Heart left ventricle (tissue), 16 donors: ENCODE measurements around the gene ADAM15. TPM values are rescaled to one million over a fixed set of nuclear protein-coding genes. Genes with fewer than 3 reads are reported as not detected.
A peak's percentile ranks its signal among the peaks of the same experiment; 100 is the strongest.

ENCODE experiments used
- ATAC-seq, 4 donors: fragments of 200-7000 bp; cut with Tn5 transposase; one replicate each; pipeline ENCODE4 v1.9.1; 2020 to 2022; ENCODE audit warnings: moderate library complexity in 4 of 4, mild to moderate bottlenecking in 3 of 4, moderate number of reproducible peaks in 1 of 4
- DNase-seq, 5 donors: peaks; one replicate each; pipeline ENCODE4 v3.0.0-alpha.2; 2020
- H3K27ac ChIP-seq, 12 donors: fragments of 200-600 bp; sonication (generic) in 4 of 12; one replicate each; pipeline versions ENCODE4 v1.5.0 to v1.8.0; 2016 to 2022; ENCODE audit warnings: mild to moderate bottlenecking in 2 of 12
- H3K27me3 ChIP-seq, 9 donors: fragments of 200-600 bp; sonication (generic) in 2 of 9; one replicate each; pipeline versions ENCODE4 v1.5.1 to v1.8.0; 2016 to 2022; ENCODE audit warnings: mild to moderate bottlenecking in 3 of 9
- H3K36me3 ChIP-seq, 9 donors: fragments of 200-600 bp; sonication (generic) in 2 of 9; one replicate each; pipeline versions ENCODE4 v1.5.0 to v1.8.0; 2018 to 2022; ENCODE audit warnings: mild to moderate bottlenecking in 2 of 9
- H3K4me1 ChIP-seq, 12 donors: fragments of 200-600 bp; sonication (generic) in 4 of 12; one replicate each; pipeline versions ENCODE4 v1.5.0 to v1.8.0; 2016 to 2022; ENCODE audit warnings: mild to moderate bottlenecking in 3 of 12
- H3K4me3 ChIP-seq, 12 donors: fragments of 200-600 bp; sonication (generic) in 4 of 12; one replicate each; pipeline versions ENCODE4 v1.5.0 to v1.8.0; 2017 to 2022; ENCODE audit warnings: mild to moderate bottlenecking in 9 of 12, moderate library complexity in 4 of 12
- H3K9me3 ChIP-seq, 12 donors: fragments of 200-600 bp; sonication (generic) in 4 of 12; one replicate each; pipeline versions ENCODE4 v1.5.0 to v1.8.0; 2016 to 2022; ENCODE audit warnings: mild to moderate bottlenecking in 1 of 12
- CTCF ChIP-seq, 12 donors: fragments of 200-600 bp; sonication (generic) in 4 of 12; IDR thresholded peaks; one replicate each; pipeline versions ENCODE4 v1.5.0 to v1.8.0; 2018 to 2022; ENCODE audit warnings: antibody characterized with exemption in 12 of 12, mild to moderate bottlenecking in 5 of 12
- POLR2A ChIP-seq, 2 donors: fragments of 450-650 bp; IDR thresholded peaks; one replicate each; pipeline ENCODE4 v1.6.1; 2017; ENCODE audit warnings: antibody characterized with exemption in 2 of 2, mild to moderate bottlenecking in 2 of 2, moderate library complexity in 2 of 2
- WGBS, 4 donors: extraction: QIAGEN DNeasy Blood & Tissue Kit in 2 of 4; methylation state at CpG; one replicate each; pipeline versions ENCODE4 v1.1.5 to v1.1.7; 2013 to 2018; 5-methylcytosine and 5-hydroxymethylcytosine counted together
- intact Hi-C, 10 donors: fragments of 100-400 bp; cut with DNase I; formaldehyde crosslinking; loops; one replicate each; pipeline versions ENCODE4 v1.11.1 to v1.14.2; 2022
- polyA plus RNA-seq, 2 donors: library from polyadenylated mRNA; stranded (reverse); fragments of 200-250 nt; gene quantifications; one replicate each; pipeline ENCODE4 v1.2.3, GENCODE V29; 2013
- total RNA-seq, 9 donors: library from RNA; depleted of rRNA in 2 of 9; stranded (reverse); fragments of >200 nt in 2 of 9; fragmentation: NEBNext Ultra II Directional in 3 of 9; extraction: Animal tissue kit (Norgen Biotek cat#: 25700) in 3 of 9; gene quantifications; one replicate each; pipeline versions ENCODE4 v1.1.0 to v1.2.4, GENCODE V29; 2016 to 2023
- donor health status: ischemic (EF 13 %, LVEDD 7.1; RV severe dilation, severe dysfunction).
- donor health status: healthy with polysubstance abuse.
- donor health status: DM: no; HTN: yes; CAD: no.
- donor health status: DM: no; HTN: no; CAD: no.
- donor health status: ischemic (EF 25% LVEDD 6.9; RV normal size, moderate dysfunction).
- donor health status: ischemic (EF 25% LVEDD 5.7; RV mildly dilated, moderate dysfunction).
- donor health status: healthy.
- donor health status: DM: yes; HTN: yes; CAD: no.
- donor health status: ischemic (EF 35%, LVEDD 5.7; RV mildly dilated, moderate dysfunction).
- donor health status: nonischemic (EF 11% LVEDD 7.7; RV severe dilation, severe dysfunction).
- donor health status: DM: yes; HTN: yes; CAD: no.
- donor health status: PGD.
- donor health status: ischemic (EF 29% LVEDD 5.4; RV normal size, mild dysfunction).
- donor health status: nonischemic (EF 23%, LVEDD 6.1; RV moderate dilation, normal function).

ADAM15 gene
- total and polyA plus RNA-seq, 11 donors, result 55.8 to 199 (median 84.2) TPM

DNA sequence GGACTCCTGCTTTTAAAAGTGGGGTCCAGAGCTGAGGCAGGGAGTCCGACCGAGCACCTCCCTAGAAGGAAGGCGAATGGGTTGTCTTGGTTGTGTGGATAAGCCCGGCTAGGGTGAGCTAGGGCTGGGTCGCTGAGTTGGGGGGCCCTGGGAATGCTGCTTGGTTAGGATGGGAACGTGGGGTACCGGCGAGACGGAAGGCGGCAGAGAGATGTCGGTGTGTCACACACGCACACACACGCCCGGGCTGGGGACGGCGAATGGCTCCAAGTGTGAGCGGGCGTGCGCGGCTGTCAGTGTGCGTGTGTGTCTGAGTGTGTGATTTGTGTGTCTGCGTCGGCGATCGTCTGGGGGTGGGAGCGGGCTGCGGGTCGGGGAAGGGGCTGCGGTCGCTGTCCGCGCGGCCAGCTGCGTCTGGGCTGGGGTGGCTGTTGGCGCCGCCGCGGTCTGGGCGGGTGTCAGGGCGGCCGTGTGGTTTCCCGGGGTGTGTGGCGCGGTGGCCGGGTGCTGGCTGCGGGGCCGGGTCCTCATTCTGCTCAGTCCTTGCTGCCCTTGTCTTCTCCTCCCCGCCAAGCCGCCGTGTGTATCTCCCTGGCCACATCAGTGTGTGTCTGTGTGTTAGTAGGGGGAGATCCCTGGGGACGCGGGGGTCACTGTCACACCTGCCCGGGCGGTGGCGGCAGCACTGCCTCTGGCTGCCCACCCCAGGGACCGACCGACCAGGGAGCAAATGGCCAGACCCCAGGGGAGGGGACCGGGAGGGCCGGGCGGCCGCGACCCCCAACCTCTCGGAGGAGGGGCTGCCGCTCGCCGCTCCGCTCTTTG, 28.6 kb downstream of the ADAM15 start:
- no peak for ATAC-seq
- no peaks in the 10 kb centered on the region for H3K36me3 ChIP-seq
- WGBS, 4 donors, result 1 to 2% (median 1%) methylated on average over 37 to 67 of the region's 67 CpGs
- DNase-seq, result peak in 1 of 5 donors; percentile 61
- H3K27me3 ChIP-seq, result peaks cover 38 to 59% (median 49%) of the 10 kb centered on the region in 9 donors
- H3K27ac ChIP-seq, result no peak overlapping the region
- intact Hi-C loops, result loop anchor here in 5 of 10 donors (5.0 to 10.0 kb wide), 7 partner anchors 32 to 525 kb away; partner anchors contain the start of genes PYGO2 (in 2 of the 5), PBXIP1 (in 1 of the 5) and UBE2Q1 (in 1 of the 5)
- H3K4me3 ChIP-seq, result peak overlapping the region in 11 of 12 donors; percentile 4 to 60 (median 51)
- TF ChIP-seq CTCF (IDR thresholded peaks at IDR 0.05) (no peak), POLR2A (IDR thresholded peaks at IDR 0.05) (no peak)
- peaks cover 13 to 62% (median 48%) of the 10 kb centered on the region in 12 donors for H3K4me1 ChIP-seq
- H3K9me3 ChIP-seq, result no peaks in the 10 kb centered on the region

DNA sequence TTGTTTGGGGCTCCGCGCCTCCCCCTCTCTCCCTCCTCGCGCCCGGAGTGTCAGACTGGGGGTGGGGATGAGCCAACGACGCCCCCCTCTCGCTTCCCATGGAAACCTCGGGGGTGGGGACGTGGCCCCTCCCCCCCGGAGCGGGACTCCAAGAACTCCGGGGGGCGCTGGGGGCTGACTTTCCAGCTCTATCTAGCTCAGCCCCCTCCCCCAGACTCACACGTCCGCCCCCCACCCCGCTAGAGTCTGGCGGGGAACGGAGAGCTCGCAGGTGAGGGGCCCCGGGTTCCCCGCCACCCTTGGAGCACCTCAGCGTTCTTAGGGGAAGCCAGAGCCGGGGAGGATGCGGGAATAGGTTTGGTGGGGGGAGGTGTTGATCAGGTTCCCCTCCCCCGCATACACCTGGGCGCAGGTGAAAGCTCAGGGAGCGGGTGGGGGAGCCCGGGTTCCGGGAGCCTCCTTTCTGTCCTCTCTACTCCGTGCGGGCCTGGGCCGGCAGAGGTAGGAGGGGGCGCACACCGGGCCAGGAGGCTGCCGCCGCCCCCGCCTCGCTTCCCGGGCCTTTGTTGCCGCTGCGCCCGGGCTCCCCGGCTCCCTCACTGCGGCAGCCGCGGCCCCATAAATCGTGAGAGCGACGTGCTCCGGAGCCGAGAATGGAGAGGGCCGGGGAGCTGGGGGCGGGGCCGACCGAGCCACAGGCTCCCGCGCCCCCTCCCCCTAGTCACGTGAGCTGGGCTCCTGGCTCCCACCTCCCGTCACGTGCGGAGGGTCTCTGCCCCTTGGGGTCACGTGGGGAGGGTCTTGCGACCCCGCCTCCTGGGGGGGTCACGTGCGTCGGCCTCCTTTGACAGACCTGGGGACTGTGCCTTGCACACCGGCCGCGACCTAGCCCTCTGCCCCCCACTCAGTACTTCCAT, 29.5 kb downstream of the ADAM15 start:
- DNase-seq (peak in 1 of 5 donors; percentile 61), ATAC-seq (no peak)
- 0 to 2% (median 1%) methylated on average over 6 to 71 of the region's 71 CpGs for WGBS, 4 donors
- TF ChIP-seq CTCF (IDR thresholded peaks at IDR 0.05) (no peak), POLR2A (IDR thresholded peaks at IDR 0.05) (no peak)
- Histone ChIP-seq H3K9me3 (no peaks in the 10 kb centered on the region), H3K4me3 (peak overlapping the region in 11 of 12 donors; percentile 4 to 56 (median 31)), H3K4me1 (peaks cover 13 to 65% (median 50%) of the 10 kb centered on the region in 12 donors), H3K36me3 (no peaks in the 10 kb centered on the region), H3K27me3 (peaks cover 38 to 59% (median 49%) of the 10 kb centered on the region in 9 donors), H3K27ac (no peak overlapping the region)
- intact Hi-C loops, result loop anchor here in 5 of 10 donors (5.0 to 10.0 kb wide), 7 partner anchors 33 to 526 kb away; partner anchors contain the start of genes PYGO2 (in 2 of the 5), PBXIP1 (in 1 of the 5) and UBE2Q1 (in 1 of the 5)

DNA sequence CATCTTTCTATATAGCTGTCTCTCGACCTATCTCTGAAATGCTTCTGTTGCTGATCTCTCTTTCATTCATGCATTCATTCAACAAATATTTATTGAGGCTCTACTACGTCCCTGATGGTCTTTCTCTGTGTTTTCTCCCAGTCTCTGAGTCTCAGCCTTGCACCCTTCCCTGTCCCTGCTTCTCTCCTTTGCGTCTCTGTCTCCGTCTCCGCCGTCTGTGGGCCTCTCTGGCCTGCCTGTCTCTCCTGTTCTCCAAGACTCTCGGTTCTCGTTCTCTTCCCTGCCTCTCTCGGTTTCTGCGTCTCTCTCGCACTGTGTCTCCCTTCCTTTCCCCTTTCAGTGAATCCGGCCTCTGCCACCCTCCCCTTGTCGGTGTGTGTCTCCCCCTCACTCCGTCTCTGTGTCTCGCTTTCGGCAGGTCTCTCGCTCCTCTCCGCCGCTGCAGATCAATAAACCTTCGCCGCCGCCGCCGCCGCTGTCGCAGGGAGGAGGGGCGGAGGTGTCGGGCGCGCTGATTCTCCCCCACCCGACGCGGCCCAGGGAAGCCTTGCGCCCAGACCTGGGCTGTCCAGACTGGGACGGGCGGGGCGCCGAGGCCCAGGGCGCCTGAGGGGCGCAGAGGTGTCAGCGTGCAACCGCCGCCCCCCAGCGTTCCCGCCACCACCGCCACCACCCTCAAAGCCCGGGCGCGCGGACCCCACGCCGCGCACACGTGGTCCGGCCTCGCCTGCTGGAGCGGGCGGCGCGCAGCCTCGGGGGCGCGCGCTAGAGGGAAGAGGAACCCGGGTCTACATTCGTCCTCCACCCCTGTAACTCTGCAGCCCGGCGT, 30.6 kb downstream of the ADAM15 start:
- 3 to 5% (median 3%) methylated on average over 47 to 68 of the region's 68 CpGs for WGBS, 4 donors
- Histone ChIP-seq H3K9me3 (no peaks in the 10 kb centered on the region), H3K4me3 (peak overlapping the region in 7 of 12 donors; percentile 9 to 44 (median 21)), H3K27me3 (peaks cover 38 to 59% (median 49%) of the 10 kb centered on the region in 9 donors), H3K4me1 (peaks cover 13 to 77% (median 58%) of the 10 kb centered on the region in 12 donors), H3K36me3 (no peaks in the 10 kb centered on the region), H3K27ac (no peak overlapping the region)
- DNase-seq, result peak in 1 of 5 donors; percentile 59
- intact Hi-C loops, result loop anchor here in 5 of 10 donors (5.0 to 10.0 kb wide), 7 partner anchors 34 to 527 kb away; partner anchors contain the start of genes PYGO2 (in 2 of the 5), PBXIP1 (in 1 of the 5) and UBE2Q1 (in 1 of the 5)
- TF ChIP-seq POLR2A (IDR thresholded peaks at IDR 0.05) (no peak), CTCF (IDR thresholded peaks at IDR 0.05) (no peak)
- no peak for ATAC-seq
